ENCODE data around the gene UNC13D.

- TF ChIP-seq, protein P1, sequence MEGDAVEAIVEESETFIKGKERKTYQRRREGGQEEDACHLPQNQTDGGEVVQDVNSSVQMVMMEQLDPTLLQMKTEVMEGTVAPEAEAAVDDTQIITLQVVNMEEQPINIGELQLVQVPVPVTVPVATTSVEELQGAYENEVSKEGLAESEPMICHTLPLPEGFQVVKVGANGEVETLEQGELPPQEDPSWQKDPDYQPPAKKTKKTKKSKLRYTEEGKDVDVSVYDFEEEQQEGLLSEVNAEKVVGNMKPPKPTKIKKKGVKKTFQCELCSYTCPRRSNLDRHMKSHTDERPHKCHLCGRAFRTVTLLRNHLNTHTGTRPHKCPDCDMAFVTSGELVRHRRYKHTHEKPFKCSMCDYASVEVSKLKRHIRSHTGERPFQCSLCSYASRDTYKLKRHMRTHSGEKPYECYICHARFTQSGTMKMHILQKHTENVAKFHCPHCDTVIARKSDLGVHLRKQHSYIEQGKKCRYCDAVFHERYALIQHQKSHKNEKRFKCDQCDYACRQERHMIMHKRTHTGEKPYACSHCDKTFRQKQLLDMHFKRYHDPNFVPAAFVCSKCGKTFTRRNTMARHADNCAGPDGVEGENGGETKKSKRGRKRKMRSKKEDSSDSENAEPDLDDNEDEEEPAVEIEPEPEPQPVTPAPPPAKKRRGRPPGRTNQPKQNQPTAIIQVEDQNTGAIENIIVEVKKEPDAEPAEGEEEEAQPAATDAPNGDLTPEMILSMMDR (conservative IDR thresholded peaks at IDR 0.05; ENCODE audit: low read length), result no peak
- TF ChIP-seq EZH2phosphoT487 (IDR thresholded peaks at IDR 0.05; ENCODE audit: borderline replicate concordance, low read depth, low read length), result no peak
Measured at GRCh38 chr17:75825149-75825552, 19.1 kb downstream of the UNC13D start.

Data from OCI-LY7 (cell line).